HG02973 (cell line): Measurements from ENCODE around the gene SH3RF2.
A peak's percentile ranks its signal among the peaks of the same experiment; 100 is the strongest.
"Not testable (repeated sequence)": the region's sequence is repeated elsewhere in the genome, so short reads cannot be mapped to it uniquely, and the experiment has no call there.

Experiments
- ATAC-seq: cut with Tn5 transposase; IDR thresholded peaks from one replicate; pipeline ENCODE4 v1.9.1; 2021; ENCODE audit warnings: moderate library complexity; ENCODE audit not compliant: unreplicated experiment

The SH3RF2 gene

DNA sequence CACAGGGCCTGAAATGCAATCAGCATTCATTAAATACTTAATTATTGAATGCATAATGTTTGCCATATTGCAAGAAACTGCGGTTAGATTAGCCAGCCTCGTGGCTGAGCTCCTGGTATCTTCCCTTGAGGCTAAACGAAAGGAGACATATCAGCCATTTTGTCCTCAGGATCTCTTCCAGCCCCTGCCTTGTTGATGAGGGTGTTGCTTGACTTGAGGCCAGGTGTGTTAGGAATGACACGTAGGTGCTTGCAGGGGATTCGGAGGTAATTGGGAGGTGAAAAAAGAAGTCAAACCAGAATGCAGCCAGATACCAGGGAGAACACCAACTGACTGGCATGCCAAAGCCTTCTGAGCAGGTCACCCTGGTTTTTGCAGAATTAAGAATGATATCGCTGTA is 12.5 kb downstream of the SH3RF2 start:
- no peak for ATAC-seq

DNA sequence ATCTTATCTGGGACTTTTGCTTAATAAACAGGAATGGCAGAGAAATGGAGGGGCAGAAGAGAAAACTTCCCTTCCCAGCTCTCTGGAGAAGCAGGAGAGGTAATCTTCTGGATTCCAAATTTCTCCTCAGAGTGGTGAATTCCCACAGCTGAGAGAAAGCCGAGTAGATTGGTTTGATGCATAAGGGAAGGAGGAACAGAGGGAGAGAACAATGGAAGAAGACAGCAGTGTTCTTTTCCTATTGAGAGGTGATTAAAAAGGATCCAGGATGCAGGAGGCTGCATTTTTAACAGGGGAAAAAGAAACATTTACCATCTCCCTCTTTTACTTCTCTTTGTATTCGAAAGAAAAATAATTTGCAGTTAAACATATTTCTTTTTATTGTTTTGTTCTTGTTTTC is 13.1 kb downstream of the SH3RF2 start:
- no peak for ATAC-seq

DNA sequence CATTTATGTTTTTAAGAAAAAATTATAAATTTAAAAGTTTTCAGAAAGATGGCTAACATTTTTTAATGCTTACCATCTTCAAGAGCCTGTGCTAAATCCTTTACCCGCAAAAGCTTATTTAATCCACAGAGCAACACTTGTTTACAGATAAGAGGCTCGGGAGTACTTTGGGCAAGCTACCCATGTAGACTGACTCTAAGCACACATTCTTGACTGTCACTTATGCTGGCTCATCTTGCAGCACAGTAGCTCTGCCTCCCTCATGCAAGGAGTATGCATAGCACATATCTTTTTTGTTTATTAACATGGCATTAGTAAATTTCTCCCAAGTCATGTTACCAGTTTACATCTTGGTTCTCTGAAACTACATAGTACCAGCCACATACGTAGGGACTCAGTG is 14.7 kb downstream of the SH3RF2 start:
- no peak for ATAC-seq

DNA sequence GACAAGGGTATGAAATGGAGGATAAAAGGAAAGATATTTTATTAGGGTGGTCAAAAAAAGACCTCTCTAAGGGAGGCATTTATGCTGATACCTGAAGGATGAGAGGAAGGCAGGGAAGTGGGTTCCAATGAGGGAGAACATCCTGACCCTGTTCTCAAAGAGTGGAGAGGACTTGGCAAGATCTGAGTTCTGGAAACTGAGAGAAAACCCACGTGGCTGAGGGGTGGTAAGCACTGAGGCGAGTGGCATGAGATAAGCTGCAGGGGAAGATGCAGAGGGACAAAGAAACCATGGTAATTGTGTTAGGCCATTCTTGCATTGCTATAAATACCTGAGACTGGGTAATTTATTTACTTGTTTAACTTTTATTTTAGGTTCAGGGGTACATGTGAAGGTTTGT is 16.8 kb downstream of the SH3RF2 start:
- ATAC-seq = no peak

DNA sequence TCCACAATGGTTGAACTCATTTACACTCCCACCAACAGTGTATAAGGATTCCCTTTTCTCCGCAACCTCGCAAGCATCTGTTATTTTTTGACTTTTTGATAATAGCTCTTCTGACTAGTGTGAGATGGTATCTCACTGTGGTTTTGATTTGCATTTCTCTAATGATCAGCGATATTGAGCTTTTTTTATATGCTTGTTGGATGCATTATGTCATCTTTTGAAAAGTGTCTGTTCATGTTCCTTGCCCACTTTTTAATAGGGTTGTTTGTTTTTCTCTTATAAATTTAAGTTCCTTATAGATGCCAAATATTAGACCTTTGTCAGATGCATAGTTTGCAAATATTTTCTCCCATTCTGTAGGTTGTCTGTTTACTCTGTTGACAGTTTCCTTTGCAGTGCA is 17.8 kb downstream of the SH3RF2 start:
- not testable (repeated sequence) for ATAC-seq

DNA sequence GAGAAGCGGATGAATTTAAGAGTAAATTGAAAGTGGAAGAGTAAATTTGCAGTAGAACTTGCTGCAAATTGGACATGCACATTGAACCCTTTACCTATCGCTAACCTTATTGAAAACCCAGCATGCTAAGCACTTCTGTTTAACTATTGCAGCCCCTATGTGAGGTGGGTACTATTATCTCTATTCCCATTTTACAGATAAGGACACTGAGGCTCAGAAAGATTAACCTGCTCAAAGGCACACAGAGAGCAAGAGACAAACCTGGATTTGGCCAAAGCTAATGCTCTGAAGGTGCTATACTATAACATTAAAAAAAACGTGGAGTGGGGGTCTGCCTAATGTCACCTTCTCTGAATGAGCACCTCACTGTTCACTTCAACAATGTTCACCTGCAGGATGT is 21.0 kb downstream of the SH3RF2 start:
- no peak for ATAC-seq

DNA sequence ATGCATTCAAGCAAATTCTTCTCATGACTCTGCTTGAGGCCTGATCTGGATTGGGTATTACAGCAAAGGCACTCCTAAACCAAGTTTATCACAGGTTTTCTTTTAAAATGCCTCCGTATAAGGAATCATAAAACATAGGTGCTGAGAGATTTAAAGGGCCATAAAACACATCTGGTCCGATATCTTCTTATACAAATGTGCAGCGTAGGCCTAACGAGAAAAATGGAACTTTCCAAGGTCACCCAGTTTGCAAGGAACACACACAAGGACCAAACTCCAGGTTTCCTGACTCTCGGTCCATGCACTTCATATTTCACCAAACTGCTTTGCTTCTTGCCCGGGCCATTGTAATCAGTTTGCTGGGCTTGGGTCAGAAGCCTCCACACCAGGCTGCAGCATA is 22.1 kb downstream of the SH3RF2 start:
- ATAC-seq = no peak

DNA sequence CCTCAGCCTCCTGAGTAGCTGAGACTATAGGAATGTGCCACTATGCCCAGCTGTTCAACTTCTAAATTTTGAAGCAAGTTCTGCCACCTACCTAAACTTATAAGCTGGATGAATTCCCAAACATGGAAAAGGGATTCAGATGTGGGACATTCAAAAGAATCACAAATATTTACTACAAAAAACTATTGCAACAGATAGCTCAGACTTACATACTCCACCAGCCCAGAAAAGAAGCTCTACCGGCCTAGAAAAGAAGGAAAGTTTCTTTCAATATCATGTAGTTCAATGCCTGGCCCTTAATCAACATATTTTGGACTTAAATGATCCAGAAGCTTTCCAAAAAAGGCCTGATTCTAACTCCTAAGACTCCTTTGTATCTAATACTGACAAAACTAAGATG is 23.8 kb downstream of the SH3RF2 start:
- no peak for ATAC-seq

DNA sequence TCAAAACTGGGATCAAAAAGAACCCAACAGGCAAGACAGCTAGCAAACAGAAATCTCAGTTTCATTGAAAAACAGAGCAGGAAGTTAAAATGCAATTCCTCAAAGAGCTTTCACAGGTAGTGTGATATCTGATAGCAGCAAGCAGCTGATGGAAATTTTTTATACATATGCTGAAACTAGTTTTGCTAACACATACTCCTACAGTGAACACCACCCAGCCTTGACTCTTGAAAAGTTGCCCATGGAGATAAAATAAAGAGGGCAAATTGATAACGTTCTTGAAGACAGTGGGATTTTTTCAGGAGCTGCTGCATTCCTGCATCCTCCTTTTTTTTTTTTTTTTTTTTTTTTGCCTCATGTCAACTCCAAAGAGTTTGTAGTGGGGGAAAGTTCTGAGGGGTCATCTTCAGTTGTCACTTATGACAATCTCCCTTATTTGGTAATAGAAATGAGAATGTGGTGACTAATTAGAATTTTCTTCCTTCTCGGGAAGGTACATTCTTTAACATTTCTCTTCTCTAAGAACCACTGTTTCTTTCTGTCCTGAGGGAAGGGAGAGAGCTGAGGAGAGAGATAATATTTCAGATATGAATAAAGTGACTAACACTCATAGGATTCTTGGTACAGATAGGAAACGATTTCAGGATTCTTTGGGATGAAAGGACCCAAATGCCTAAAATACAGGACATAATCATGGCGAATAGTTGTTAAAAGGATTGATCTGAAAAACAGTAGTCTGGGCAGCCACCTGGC is 24.6 kb downstream of the SH3RF2 start:
- no peak for ATAC-seq

DNA sequence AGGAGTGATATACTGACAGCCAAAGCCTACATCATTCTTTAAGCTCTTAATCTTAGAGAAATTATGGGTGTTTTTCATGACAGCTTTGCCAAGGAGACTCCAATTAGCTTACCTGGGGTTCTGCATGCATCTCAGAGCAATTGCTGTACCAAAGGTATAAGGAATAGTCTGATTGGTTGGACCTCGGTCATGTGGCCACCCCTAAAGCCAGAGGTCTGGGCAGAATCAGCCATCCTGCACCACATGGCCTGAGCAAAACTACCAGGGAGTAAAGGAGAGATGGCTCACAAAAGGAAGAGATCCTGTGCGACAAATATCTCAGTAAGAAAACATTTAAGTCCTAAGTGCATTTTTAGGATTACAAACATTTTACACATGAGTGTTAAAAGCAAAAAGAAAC is 25.6 kb downstream of the SH3RF2 start:
- ATAC-seq = no peak

DNA sequence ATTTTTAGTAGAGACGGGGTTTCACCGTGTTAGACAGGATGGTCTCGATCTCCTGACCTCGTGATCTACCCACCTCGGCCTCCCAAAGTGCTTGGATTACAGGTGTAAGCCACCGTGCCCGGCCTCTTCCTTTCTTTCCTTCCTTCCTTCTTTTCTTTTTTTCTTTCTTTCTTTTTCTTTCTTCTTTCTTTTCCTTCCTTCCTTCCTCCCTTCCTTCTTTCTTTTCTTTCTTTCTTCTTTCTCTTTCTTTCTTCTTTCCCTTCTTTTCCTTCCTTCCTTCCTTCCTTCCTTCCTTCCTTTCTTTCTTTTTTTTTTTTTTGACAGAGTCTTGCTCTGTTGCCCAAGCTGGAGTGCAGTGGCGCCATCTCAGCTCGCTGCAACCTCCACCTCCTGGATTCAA is 27.6 kb downstream of the SH3RF2 start:
- not testable (repeated sequence) for ATAC-seq

DNA sequence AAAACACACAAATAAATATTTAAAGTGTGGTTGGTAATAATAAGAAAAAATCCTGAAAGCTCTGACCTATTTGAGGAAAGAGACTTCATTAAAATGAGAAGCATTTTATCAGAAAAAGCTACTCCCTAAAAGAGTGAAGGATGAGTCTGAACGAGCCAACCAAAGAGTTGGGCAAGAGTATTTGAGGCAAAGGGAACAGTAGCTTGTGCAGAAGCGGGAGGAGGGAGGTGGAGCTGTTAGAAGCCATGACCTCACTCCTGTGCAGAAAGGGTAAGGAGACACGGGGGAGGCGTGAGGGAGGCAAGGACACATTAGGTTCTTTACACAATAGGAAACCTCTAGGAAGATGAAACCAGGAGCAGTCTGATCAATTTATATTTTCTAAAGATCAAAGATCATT is 29.4 kb downstream of the SH3RF2 start:
- no peak for ATAC-seq

DNA sequence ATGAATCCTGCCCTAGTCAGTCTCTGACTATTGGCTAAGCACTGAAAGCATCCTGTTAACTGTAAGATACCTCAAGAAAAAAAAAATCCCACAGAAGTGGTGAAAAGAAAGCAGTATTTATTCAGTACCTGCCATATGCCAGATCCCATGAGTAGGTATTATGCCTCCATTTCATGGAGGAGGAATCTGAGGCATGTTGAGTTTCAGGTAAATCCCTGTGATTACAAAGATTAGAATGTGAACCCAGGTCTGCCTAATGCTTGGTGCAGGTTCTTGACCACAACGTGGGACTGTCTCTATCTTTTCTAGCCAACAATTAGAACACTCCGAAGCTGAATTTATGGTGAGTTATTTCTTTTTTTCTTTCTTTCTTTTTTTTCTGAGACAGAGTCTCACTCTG is 30.9 kb downstream of the SH3RF2 start:
- ATAC-seq = no peak

DNA sequence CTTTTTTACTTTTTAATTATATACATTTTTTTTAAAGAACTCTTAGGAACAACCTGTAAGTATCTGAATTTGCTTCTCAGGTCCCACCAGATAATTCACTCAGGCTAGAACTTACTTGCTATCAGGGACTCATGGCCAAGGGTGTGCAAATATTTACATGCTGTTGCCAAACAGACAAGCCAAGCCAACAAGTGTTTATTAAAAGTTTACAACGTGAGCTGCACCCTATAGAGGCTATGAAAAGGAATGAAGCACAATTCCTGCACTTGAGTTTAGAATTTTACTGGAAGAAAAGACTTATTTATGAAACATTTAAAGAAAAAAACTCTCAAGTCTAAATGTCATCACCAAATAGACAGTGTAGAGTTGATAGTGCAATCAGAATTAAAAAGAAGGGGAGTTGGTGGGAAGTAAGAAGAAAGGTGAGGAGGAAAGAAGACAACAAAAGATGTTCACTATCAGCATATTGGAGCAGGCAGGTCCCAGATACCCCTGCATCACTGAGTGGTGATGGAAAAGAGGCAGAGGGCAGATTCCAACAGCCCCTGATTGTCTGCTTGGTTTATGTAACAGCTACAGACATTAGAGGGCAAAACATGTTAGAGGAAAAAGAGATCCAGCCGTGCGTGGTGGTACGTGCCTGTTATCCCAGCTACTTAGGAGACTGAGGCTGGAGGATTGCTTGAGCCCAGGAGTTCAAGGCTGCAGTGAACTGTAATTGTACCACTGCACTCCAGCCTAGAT is 32.8 kb downstream of the SH3RF2 start:
- ATAC-seq = no peak

DNA sequence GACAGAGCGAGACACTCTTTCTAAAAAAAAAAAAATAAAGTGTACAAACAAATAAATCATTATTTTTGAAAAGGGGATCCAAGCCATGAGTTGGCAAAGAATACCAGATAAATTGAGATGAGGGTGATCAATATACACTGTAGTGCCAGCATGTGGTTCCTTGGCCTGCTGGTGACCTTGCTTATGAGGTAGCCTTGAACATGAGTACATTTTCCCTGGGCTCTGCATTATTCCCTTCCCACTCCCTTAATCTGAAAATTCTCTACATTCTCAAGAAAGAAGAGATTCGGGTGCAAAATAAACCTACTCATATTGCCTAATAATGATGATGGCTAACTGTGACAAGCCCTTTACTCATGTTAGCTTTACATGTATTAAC is 33.3 kb downstream of the SH3RF2 start:
- no peak for ATAC-seq

DNA sequence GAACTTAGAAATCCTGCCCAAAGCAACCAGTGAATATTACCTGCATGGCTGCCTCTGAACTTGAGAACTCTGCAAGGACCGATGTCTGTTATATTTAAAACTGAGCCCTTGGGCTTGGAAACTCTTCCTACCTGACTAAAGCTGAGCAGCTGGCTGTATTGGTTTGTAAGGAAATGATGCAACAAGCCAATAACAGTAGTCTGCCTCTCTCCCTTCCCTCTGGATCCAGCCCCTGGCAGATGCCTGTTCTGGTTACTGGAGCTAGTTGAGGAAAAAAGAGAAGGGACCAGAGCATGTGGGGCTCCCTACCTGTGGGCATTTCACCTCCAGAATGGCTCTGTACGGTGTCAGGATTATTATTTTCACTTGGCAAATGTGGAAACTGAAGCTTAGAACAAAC is 34.7 kb downstream of the SH3RF2 start:
- no peak for ATAC-seq

DNA sequence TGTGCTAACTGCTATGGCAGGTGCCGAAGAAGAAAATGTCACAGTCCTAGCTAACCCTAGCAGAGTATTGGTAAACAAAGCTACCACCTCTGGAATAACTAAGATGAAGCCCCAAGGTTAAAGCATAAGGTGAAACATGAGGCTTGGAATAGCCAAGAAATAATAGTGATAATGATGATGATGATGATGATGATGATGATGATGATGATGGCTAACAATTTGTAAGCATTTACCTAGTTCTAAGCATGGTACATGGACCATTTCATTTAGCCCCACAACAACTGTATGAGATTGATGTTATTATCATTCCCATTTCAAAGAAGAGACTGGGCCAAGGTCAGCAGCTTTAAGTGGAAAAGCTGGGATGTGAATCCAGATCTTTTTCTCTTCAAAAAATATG is 35.3 kb downstream of the SH3RF2 start:
- ATAC-seq = no peak

DNA sequence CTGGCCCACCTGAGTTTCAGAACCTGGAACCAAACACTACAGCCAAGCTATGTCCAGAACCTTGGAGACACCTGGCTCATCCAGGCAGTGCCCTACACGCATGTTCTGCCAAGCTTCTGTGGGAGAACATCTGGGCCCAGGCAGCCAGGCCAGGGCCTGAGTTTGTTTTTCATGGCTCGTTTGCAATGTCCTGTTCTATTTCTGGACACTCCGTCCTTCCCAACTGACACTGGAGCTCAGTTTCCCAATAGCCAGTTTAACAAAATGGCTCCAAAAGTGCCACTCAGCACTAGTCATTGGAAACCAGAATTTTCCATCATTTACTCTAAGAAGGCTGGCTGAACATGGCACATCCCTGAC is 38.6 kb downstream of the SH3RF2 start:
- no peak for ATAC-seq

DNA sequence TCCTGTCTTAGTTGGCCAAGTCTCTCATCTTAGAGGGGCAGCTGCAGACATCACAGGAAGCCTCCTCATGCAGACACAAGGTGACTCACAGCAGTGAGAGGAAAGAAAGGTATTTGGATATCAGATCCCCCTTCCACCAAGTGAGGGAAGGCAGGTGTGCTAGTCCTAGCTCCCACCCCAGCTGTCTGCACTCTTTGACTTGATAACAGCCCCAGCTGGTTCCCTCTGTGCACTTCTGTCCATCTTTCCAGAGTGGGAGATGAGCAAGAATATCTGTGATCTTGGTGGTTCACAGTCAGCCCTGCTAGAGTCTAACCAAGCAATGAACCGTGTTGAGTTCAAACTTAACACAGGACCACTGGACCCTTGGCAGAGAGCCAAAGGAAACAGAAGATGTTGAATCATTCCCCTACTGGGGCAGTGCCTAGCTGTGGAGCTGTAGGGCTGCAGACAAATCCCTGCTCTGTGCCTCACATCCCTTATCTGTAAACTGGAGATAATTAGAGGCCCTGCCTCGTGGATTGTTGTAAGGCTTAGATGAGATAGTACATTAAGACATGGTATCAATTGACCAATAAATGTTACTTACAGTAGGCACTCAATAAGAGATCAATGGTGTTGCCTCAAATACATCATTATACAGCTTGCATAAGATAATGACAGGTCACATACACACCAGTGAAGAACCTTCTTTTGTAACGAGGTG is 39.1 kb downstream of the SH3RF2 start:
- ATAC-seq = peak; percentile 43

DNA sequence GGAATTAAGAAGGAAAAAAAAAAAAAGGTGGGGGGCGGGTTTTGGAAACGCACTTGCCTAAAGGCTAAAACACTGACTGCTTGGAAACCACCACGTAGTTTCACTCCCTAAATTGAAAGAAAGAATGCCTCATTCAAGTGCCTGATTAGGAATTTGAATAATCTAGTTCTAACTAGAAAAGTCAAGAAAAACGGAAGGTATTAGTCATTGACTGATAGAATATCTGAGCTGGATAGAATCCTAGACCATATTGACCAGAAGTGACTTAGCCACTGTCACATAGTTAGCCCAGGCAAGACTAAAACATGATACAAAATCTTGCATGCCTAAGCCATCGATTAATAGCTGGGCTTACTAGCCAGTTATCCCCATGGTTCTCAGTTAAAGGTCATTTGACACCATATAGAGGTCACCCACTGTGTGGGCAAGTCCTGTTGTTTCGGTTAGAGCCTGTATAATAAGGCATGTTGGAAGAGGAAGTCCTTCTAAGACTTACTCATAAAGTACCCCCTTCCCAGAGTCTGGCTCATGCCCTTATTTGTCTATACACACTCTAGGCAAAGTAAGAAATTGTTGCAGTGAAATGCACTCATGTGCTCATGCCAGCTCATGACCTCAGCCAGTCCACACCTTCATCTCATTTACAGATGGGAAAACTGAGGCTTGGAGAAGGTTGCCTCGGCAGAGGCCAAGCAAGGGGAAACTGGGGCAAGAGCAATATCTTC is 40.2 kb downstream of the SH3RF2 start:
- ATAC-seq = peak; percentile 91

DNA sequence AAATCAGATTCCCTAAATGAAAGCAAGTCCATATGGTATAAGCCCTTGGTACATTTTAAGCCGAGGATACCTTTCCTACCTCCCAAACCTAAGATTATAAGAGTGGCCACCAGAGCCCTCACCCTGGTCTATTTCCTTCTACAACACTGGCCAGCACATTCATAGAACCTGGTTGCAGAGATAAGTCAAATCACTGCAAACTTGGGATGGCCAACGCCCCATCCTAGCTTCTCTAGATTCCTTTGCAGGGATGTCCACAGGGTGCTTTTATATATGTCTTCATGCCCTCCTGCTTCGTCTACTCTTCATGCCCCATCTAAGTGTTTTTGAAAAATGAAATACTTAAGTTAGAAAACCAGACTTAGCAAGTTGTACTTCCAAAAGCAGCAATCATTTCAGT is 41.8 kb downstream of the SH3RF2 start:
- no peak for ATAC-seq

DNA sequence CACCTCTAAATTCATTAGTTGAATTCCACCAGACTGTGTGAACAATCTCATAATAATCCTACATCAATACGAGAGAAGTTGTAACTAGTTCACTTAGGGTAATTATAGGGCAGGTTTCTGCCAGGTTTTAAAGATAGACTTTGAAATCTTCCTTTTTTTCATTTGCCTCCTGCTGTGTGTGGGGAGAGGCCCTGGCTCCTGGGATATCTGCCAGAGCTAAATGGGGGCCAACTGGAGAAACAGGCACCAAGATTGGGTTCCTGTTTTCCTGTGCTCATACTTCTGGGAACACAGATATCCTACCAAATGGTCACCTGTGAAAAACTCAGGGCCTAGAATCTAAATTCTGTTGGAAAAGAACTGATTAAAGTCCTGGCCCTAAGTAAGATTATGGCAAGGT is 42.3 kb downstream of the SH3RF2 start:
- no peak for ATAC-seq
